BJ (cell line): ENCODE measurements around the gene SH3RF1. TPM values are rescaled to one million over a fixed set of nuclear protein-coding genes. Genes with fewer than 3 reads are reported as not detected.
"Not testable (repeated sequence)": the region's sequence is repeated elsewhere in the genome, so short reads cannot be mapped to it uniquely, and the experiment has no call there.

Experiments
- CTCF ChIA-PET: fragments of 350-600 bp; formaldehyde crosslinking; extraction: SDS; loops from one replicate; lab custom pipeline; 2021; ENCODE audit warnings: antibody characterized with exemption, inconsistent platforms; lab: Yijun Ruan, JAX
- POLR2A ChIA-PET: fragments of 300-600 bp; sonication (Branson Sonifier 250); formaldehyde crosslinking; extraction: SDS; loops from one replicate; lab custom pipeline; 2021; ENCODE audit warnings: antibody characterized with exemption; lab: Charles Lee
- DNase-seq: peaks from one replicate; pipeline ENCODE4 v3.0.0-alpha.2; 2011; ENCODE audit warnings: low read depth
- H3K27me3 ChIP-seq: 2 replicates; pipeline ENCODE4 v1.6.0; 2011; ENCODE audit warnings: low read length; ENCODE audit not compliant: control insufficient read depth, insufficient read depth
- H3K36me3 ChIP-seq: 2 replicates; pipeline ENCODE4 v1.5.1; 2011; ENCODE audit warnings: low read length; ENCODE audit not compliant: control insufficient read depth, insufficient read depth
- H3K4me3 ChIP-seq: 2 replicates; pipeline ENCODE4 v1.5.1; 2011; ENCODE audit warnings: low read depth, mild to moderate bottlenecking, control low read depth, low read length
- polyA plus RNA-seq: library from polyadenylated mRNA; depleted of rRNA; stranded (reverse); fragments of >200 nt; gene quantifications from 2 replicates; pipeline ENCODE4 v1.2.3, GENCODE V29; 2011
- TF ChIP-seq, protein P1 (sequence below): IDR thresholded peaks from 2 replicates; pipeline ENCODE4 v1.5.1; 2011; ENCODE audit warnings: low read depth, mild to moderate bottlenecking, control low read depth, inconsistent platforms, low read length, moderate library complexity; ENCODE audit not compliant: insufficient read depth

SH3RF1 gene
- polyA plus RNA-seq, 1 experiment: 38.8 TPM

DNA sequence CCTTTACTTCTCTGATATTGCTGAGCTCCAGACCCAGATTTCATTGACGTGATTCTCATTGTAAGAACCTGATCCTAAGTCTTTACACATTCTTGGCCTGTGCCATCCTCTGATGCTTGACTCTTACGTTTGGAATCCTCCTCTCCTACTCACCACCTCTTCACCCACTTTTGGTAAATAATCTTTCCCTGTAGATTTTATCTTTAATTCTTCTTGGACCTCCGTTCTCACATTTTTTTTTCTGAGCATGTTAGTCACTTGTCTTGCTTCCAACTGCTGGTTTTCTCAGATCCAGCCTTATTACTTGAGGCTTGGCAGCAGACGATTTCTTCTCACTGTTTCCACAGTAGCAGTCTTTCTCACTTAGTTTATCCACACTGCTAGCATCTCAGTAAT is 12.4 kb upstream of the SH3RF1 start:
- ChIA-PET POLR2A (interaction anchor here (0.6 kb wide), 1 partner anchor 206 kb away, joined by 3 read pairs; no protein-coding TSS in a partner anchor), CTCF (no interaction called here)
- TF ChIP-seq, protein P1, sequence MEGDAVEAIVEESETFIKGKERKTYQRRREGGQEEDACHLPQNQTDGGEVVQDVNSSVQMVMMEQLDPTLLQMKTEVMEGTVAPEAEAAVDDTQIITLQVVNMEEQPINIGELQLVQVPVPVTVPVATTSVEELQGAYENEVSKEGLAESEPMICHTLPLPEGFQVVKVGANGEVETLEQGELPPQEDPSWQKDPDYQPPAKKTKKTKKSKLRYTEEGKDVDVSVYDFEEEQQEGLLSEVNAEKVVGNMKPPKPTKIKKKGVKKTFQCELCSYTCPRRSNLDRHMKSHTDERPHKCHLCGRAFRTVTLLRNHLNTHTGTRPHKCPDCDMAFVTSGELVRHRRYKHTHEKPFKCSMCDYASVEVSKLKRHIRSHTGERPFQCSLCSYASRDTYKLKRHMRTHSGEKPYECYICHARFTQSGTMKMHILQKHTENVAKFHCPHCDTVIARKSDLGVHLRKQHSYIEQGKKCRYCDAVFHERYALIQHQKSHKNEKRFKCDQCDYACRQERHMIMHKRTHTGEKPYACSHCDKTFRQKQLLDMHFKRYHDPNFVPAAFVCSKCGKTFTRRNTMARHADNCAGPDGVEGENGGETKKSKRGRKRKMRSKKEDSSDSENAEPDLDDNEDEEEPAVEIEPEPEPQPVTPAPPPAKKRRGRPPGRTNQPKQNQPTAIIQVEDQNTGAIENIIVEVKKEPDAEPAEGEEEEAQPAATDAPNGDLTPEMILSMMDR: no peak
- Histone ChIP-seq H3K27me3 (no peaks in the 10 kb centered on the region), H3K4me3 (no peak overlapping the region), H3K36me3 (no peaks in the 10 kb centered on the region)
- DNase-seq: peak; percentile 77

DNA sequence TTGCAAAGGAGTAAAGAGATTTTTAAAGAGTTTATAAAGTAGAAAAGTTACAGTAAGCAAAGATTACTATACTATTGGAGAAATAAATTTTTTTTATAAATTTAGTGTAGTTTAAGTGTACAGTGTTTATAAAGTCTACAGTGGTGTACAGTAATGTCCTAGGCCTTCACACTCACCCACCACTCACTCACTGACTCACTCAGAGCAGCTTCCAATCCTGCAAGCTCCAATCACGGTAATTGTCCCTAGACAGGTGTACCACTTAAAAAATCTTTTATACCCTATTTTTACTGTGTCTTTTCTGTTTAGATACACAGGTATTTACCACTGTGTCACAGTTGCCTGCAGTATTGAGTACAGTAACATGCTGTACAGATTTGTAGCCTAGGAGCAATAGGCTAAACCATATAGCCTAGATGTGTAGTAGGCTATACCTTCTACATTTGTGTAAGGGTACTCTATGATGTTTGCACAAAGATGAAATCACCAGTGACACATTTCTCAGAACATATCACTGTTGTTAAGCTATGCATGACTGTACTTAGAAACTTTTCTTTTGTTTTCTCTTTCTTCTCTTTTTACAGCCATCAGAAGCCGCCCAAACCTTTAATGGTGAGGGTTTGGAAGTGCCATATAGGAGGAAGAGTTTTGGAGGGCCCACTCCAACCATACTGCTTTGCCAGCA is 11.8 kb upstream of the SH3RF1 start:
- Histone ChIP-seq H3K27me3 (no peaks in the 10 kb centered on the region), H3K4me3 (no peak overlapping the region), H3K36me3 (no peaks in the 10 kb centered on the region)
- ChIA-PET POLR2A (interaction anchor here (0.6 kb wide), 1 partner anchor 206 kb away, joined by 3 read pairs; no protein-coding TSS in a partner anchor), CTCF (interaction anchor here (0.6 kb wide), 3 partner anchors 14 to 211 kb away, joined by 3 to 4 read pairs (median 3); no protein-coding TSS in a partner anchor)
- TF ChIP-seq, protein P1: no peak
- no peak for DNase-seq

DNA sequence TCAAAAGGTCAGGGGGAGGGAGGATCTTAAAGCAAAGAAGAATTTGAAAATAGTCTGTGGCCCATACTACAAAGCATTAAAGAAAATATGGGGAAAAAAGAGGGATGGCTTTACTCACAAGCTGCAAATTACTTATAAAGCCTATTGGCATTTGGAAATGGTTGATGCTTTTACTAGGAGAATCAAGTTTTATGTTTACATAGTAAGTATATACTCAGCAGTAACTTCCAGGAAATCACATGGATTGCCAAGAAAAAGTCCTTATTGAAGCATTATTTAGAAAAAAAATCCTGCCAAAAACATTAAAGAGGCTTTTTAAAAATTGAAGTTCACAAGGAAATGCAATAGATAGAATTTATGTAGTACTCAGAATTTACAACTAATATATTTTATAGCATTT is 8.4 kb upstream of the SH3RF1 start:
- POLR2A ChIA-PET: no interaction called here
- TF ChIP-seq, protein P1: no peak
- DNase-seq: no peak
- Histone ChIP-seq H3K27me3 (no peaks in the 10 kb centered on the region), H3K4me3 (no peak overlapping the region), H3K36me3 (no peaks in the 10 kb centered on the region)
- CTCF ChIA-PET: no interaction called here

DNA sequence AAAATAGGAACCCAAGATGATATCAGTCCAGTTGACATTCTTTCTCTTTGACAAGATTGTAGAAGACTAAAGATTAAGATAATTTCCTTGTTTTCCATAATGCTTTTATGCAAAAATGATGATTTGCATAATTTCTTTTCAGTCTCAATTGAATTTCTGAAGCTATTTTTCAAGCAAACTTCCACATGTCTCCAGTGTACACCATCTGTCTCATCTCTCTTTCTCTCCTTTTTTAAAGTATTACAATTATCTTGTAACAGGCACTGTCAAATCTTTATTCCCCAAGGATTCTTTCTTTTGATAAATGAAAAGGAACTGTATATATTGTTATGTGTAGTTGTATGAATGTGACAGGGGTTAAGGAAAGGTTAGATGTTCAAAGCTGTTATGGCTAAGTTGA is 7.9 kb upstream of the SH3RF1 start:
- DNase-seq: no peak
- POLR2A ChIA-PET: no interaction called here
- TF ChIP-seq, protein P1: no peak
- Histone ChIP-seq H3K27me3 (no peaks in the 10 kb centered on the region), H3K36me3 (no peaks in the 10 kb centered on the region), H3K4me3 (no peak overlapping the region)
- CTCF ChIA-PET: no interaction called here

DNA sequence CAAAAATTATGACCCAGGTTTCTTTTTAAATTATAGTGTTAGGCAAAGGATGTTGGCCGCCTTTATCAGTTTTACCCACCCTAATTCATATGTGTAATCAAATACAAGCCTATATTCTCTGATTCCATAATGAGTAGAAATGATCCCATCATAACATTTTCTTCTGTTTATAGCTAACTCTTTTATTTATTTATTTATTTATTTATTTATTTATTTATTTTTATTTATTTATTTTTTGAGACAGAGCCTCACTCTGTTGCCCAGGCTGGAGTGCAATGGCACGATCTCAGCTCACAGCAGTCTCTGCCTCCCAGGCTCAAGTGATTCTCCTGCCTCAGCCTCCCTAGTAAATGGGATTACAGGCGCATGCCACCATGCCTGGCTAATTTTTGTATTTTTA is 7.1 kb upstream of the SH3RF1 start:
- H3K4me3 ChIP-seq, H3K36me3 ChIP-seq, CTCF ChIA-PET, H3K27me3 ChIP-seq, DNase-seq, POLR2A ChIA-PET: not testable (repeated sequence)
